Right lung (tissue), 5 donors: Measurements from ENCODE around the gene ETF1. TPM values are rescaled to one million over a fixed set of nuclear protein-coding genes. Genes with fewer than 3 reads are reported as not detected.

ENCODE experiments used
- DNase-seq, 2 donors: peaks; one replicate each; pipeline ENCODE4 v3.0.0-alpha.2; 2013
- polyA plus RNA-seq, 5 donors: library from polyadenylated mRNA; unstranded; fragments of 120-200 nt; gene quantifications; one replicate each; pipeline versions ENCODE4 v1.2.1 to v1.2.3, GENCODE V29; 2013; ENCODE audit warnings: inconsistent platforms in 1 of 5, low replicate concordance in 1 of 5; ENCODE audit not compliant: insufficient read length in 5 of 5, insufficient read depth in 1 of 5

Gene ETF1
- polyA plus RNA-seq, 5 donors = 62.5 to 84.3 (median 72.0) TPM

- DNase-seq = no peak
Observed at GRCh38 chr5:138565100-138565821, 22.2 kb upstream of the ETF1 start.

- no peak for DNase-seq
Observed at GRCh38 chr5:138564242-138564641, 21.2 kb upstream of the ETF1 start.

GRCh38 chr5:138563340-138564118 lies 20.5 kb upstream of the ETF1 start:
- DNase-seq = no peak

- DNase-seq = no peak
Observed at GRCh38 chr5:138560971-138561370, 17.9 kb upstream of the ETF1 start.

GRCh38 chr5:138559937-138560336 lies 16.9 kb upstream of the ETF1 start:
- no peak for DNase-seq

GRCh38 chr5:138557677-138558076 lies 14.6 kb upstream of the ETF1 start:
- DNase-seq = no peak

GRCh38 chr5:138554143-138554542 lies 11.1 kb upstream of the ETF1 start:
- no peak for DNase-seq

GRCh38 chr5:138553437-138554095 lies 10.5 kb upstream of the ETF1 start:
- no peak for DNase-seq

GRCh38 chr5:138552657-138553056 lies 9.6 kb upstream of the ETF1 start:
- no peak for DNase-seq

GRCh38 chr5:138549414-138549813 lies 6.4 kb upstream of the ETF1 start:
- no peak for DNase-seq

GRCh38 chr5:138545919-138546562 lies 3.0 kb upstream of the ETF1 start:
- no peak for DNase-seq

GRCh38 chr5:138544181-138545134 lies 1.4 kb upstream of the ETF1 start:
- DNase-seq = peak in 1 of 2 donors; percentile 11

- no peak for DNase-seq
Observed at GRCh38 chr5:138543730-138544104, 681 bp upstream of the ETF1 start.

- DNase-seq = peak; percentile 9 to 12
Observed at GRCh38 chr5:138542180-138542955, 668 bp downstream of the ETF1 start.

GRCh38 chr5:138541511-138542179 lies 1.4 kb downstream of the ETF1 start:
- DNase-seq = no peak

GRCh38 chr5:138539791-138540190 lies 3.2 kb downstream of the ETF1 start:
- DNase-seq = no peak

- DNase-seq = no peak
Observed at GRCh38 chr5:138538943-138539627, 4.0 kb downstream of the ETF1 start.

GRCh38 chr5:138536665-138537315 lies 6.2 kb downstream of the ETF1 start:
- DNase-seq = no peak
